Keratinocyte (primary cell): Measurements from ENCODE around the gene MRPL34. TPM values are rescaled to one million over a fixed set of nuclear protein-coding genes. Genes with fewer than 3 reads are reported as not detected.
A peak's percentile ranks its signal among the peaks of the same experiment; 100 is the strongest.

Source experiments
- DNase-seq: peaks from one replicate; pipeline ENCODE4 v3.0.0-alpha.2; 2011; ENCODE audit warnings: low read depth, missing footprints, low spot score
- FAIRE-seq: peaks from 2 replicates; lab custom pipeline; 2011; peaks lifted over from hg19 to GRCh38; lab: Jason Lieb, UNC
- H2AFZ ChIP-seq: 2 replicates; pipeline ENCODE4 v1.6.0; 2012; ENCODE audit warnings: low read length, control low read depth, inconsistent platforms; ENCODE audit not compliant: control insufficient read depth
- H3K27ac ChIP-seq: 2 replicates; pipeline ENCODE4 v1.5.1; 2011; ENCODE audit warnings: low read length; ENCODE audit not compliant: control insufficient read depth, insufficient read depth
- H3K27me3 ChIP-seq: 3 replicates; pipeline ENCODE4 v1.6.0; 2011; ENCODE audit warnings: low read length; ENCODE audit not compliant: control insufficient read depth, insufficient read depth; ENCODE audit errors: extremely low read depth
- H3K36me3 ChIP-seq, 2 experiments: 2 replicates in 1 of 2; 3 replicates in 1 of 2; pipeline ENCODE4 v1.5.1; 2011; ENCODE audit warnings: low read length in 2 of 2, mild to moderate bottlenecking in 1 of 2; ENCODE audit not compliant: control insufficient read depth in 2 of 2, insufficient read depth in 2 of 2; ENCODE audit errors: extremely low read depth in 1 of 2
- H3K4me1 ChIP-seq: 3 replicates; pipeline ENCODE4 v1.5.1; 2011; ENCODE audit warnings: low read length; ENCODE audit not compliant: control insufficient read depth, insufficient read depth; ENCODE audit errors: extremely low read depth
- H3K4me2 ChIP-seq: 3 replicates; pipeline ENCODE4 v1.6.0; 2011; ENCODE audit warnings: low read depth, low read length; ENCODE audit not compliant: control insufficient read depth, insufficient read depth; ENCODE audit errors: extremely low read depth
- H3K4me3 ChIP-seq, 3 experiments: fragments of 200-600 bp in 1 of 3; sonication (generic) in 1 of 3; 2 replicates in 2 of 3; 3 replicates in 1 of 3; pipeline ENCODE4 v1.5.1; 2011 to 2016; ENCODE audit warnings: low read length in 3 of 3, mild to moderate bottlenecking in 3 of 3, control low read depth in 2 of 3, inconsistent platforms in 1 of 3, low read depth in 1 of 3, mixed read lengths in 1 of 3, mixed run types in 1 of 3, moderate library complexity in 1 of 3; ENCODE audit not compliant: control insufficient read depth in 2 of 3, insufficient read depth in 2 of 3; ENCODE audit errors: extremely low read depth in 1 of 3
- H3K79me2 ChIP-seq: 2 replicates; pipeline ENCODE4 v1.6.0; 2012; ENCODE audit warnings: low read length; ENCODE audit not compliant: control insufficient read depth, insufficient read depth
- H3K9ac ChIP-seq: 3 replicates; pipeline ENCODE4 v1.6.0; 2011; ENCODE audit warnings: low read length; ENCODE audit not compliant: control insufficient read depth, insufficient read depth; ENCODE audit errors: extremely low read depth
- H3K9me1 ChIP-seq: 3 replicates; pipeline ENCODE4 v1.6.0; 2011; ENCODE audit warnings: low read length; ENCODE audit not compliant: control insufficient read depth, insufficient read depth; ENCODE audit errors: extremely low read depth
- H3K9me3 ChIP-seq: 2 replicates; pipeline ENCODE4 v1.5.1; 2012; ENCODE audit warnings: low read depth, low read length; ENCODE audit not compliant: control insufficient read depth
- H4K20me1 ChIP-seq: 3 replicates; pipeline ENCODE4 v1.6.0; 2011; ENCODE audit warnings: low read length; ENCODE audit not compliant: control insufficient read depth, insufficient read depth; ENCODE audit errors: extremely low read depth
- CTCF ChIP-seq, 3 experiments: IDR thresholded peaks in 1 of 3; conservative IDR thresholded peaks in 1 of 3; optimal IDR thresholded peaks in 1 of 3; 2 replicates in 2 of 3; 3 replicates in 1 of 3; pipeline versions ENCODE3 to v1.5.1; 2011; ENCODE audit warnings: low read length in 3 of 3, mild to moderate bottlenecking in 3 of 3, moderate library complexity in 2 of 3, control low read depth in 1 of 3, inconsistent platforms in 1 of 3; ENCODE audit not compliant: insufficient read depth in 2 of 3; ENCODE audit errors: extremely low read depth in 1 of 3
- EZH2 ChIP-seq: IDR thresholded peaks from one replicate; pipeline ENCODE4 v1.6.1; 2012; ENCODE audit warnings: inconsistent platforms, mild to moderate bottlenecking, low read length, moderate library complexity
- dilution Hi-C: fragments of 300-500 bp; cut with MboI; formaldehyde crosslinking; loops from one replicate; pipeline ENCODE4 v1.7.0; 2020; ENCODE audit warnings: low sequenced_read_pairs; ENCODE audit not compliant: extremely low pct_ligation_motif_present
- polyA plus RNA-seq, 5 experiments: library from polyadenylated mRNA; depleted of rRNA in 3 of 5; stranded (reverse) in 3 of 5; stranded (forward) in 1 of 5; unstranded in 1 of 5; fragments of >200 nt; gene quantifications; 1 replicate in 1 of 5; 2 replicates in 3 of 5; 3 replicates in 1 of 5; pipeline versions ENCODE4 v1.2.1 to v1.2.3, GENCODE V29; 2011 to 2012; ENCODE audit warnings: missing spikeins in 2 of 5, low read depth in 1 of 5, low replicate concordance in 1 of 5

Gene MRPL34
- polyA plus RNA-seq, 1 donor (not counting 4 experiments of a cell fraction or from before 2014, with no cell fraction given): 63.7 TPM

GRCh38 chr19:17327068-17327653, 21.5 kb downstream of the MRPL34 start:
- DNase-seq (no peak), FAIRE-seq (no peak)
- TF ChIP-seq EZH2: no peak
- Histone ChIP-seq H3K36me3 (peaks cover 5 to 7% of the 10 kb centered on the region in 2 experiments), H3K4me3 (no peak overlapping the region), H3K79me2 (no peaks in the 10 kb centered on the region), H3K9me1 (no peaks in the 10 kb centered on the region), H3K4me1 (peaks cover 13% of the 10 kb centered on the region), H2AFZ (no peak overlapping the region), H4K20me1 (no peaks in the 10 kb centered on the region), H3K27ac (no peak overlapping the region), H3K4me2 (peak overlapping the region; percentile 74), H3K27me3 (peaks cover 25% of the 10 kb centered on the region), H3K9me3 (no peaks in the 10 kb centered on the region), H3K9ac (no peak overlapping the region)
- dilution Hi-C loops: no loop called here

GRCh38 chr19:17327654-17328516, 22.2 kb downstream of the MRPL34 start:
- Histone ChIP-seq H2AFZ (peak overlapping the region; percentile 91), H3K4me3 (peak overlapping the region; percentile 22 to 59 (median 58))
- DNase-seq: no peak

More at GRCh38 chr19:17327654-17328516, 22.2 kb downstream of the MRPL34 start:
- Histone ChIP-seq H3K9me3 (no peaks in the 10 kb centered on the region), H4K20me1 (no peaks in the 10 kb centered on the region), H3K27me3 (peaks cover 25% of the 10 kb centered on the region), H3K4me2 (peak overlapping the region; percentile 74), H3K79me2 (no peaks in the 10 kb centered on the region), H3K9me1 (no peaks in the 10 kb centered on the region), H3K9ac (peak overlapping the region; percentile 52), H3K27ac (no peak overlapping the region), H3K36me3 (peaks cover 0 to under 1% of the 10 kb centered on the region in 2 experiments), H3K4me1 (peaks cover 13% of the 10 kb centered on the region)
- dilution Hi-C loops: no loop called here
- peak; percentile 93 for FAIRE-seq
- TF ChIP-seq CTCF (optimal IDR thresholded peaks at IDR 0.05 in 1 of 3, IDR thresholded peaks at IDR 0.05 in 1 of 3, conservative IDR thresholded peaks at IDR 0.05 in 1 of 3; ENCODE audit: extremely low read depth in 1 of 3, insufficient read depth in 2 of 3, low read length in 3 of 3): peak; percentile 75 to 96 (median 81)
- no peak for TF ChIP-seq EZH2
